MM.1S (cell line): ENCODE data around the gene GSG1L.

Source experiments
- DNase-seq: peaks from one replicate; pipeline ENCODE4 v3.0.0-alpha.2; 2015
- H2AFZ ChIP-seq: fragments of 300-600 bp; sonication (generic); 2 replicates; pipeline ENCODE4 v1.6.0; 2016; ENCODE audit warnings: antibody characterized with exemption, low read length
- H3F3A ChIP-seq: fragments of 300-600 bp; sonication (generic); 2 replicates; pipeline ENCODE4 v1.6.1; 2016; ENCODE audit warnings: mild to moderate bottlenecking, antibody characterized with exemption, low read length, moderate library complexity, mixed read lengths; ENCODE audit not compliant: insufficient read depth
- H3K27ac ChIP-seq: fragments of 300-600 bp; sonication (generic); 2 replicates; pipeline ENCODE4 v1.5.1; 2016; ENCODE audit warnings: mild to moderate bottlenecking, low read length
- H3K27me3 ChIP-seq: fragments of 300-600 bp; sonication (generic); replicated peaks from 2 replicates; pipeline ENCODE4 v1.6.0; 2016; ENCODE audit warnings: low read length; ENCODE audit not compliant: insufficient read depth
- H3K36me3 ChIP-seq: fragments of 300-600 bp; sonication (generic); replicated peaks from 2 replicates; pipeline ENCODE4 v1.6.1; 2016; ENCODE audit warnings: mild to moderate bottlenecking, low read length, mixed read lengths; ENCODE audit not compliant: insufficient read depth
- H3K4me1 ChIP-seq: fragments of 300-600 bp; sonication (generic); 2 replicates; pipeline ENCODE4 v1.6.1; 2016; ENCODE audit warnings: low read length, mixed read lengths
- H3K4me2 ChIP-seq: fragments of 300-600 bp; sonication (generic); 2 replicates; pipeline ENCODE4 v1.6.0; 2016; ENCODE audit warnings: low read depth, low read length
- H3K4me3 ChIP-seq: fragments of 300-600 bp; sonication (generic); 2 replicates; pipeline ENCODE4 v1.5.1; 2016; ENCODE audit warnings: low read length, mixed read lengths
- H3K79me2 ChIP-seq: fragments of 300-600 bp; sonication (generic); 2 replicates; pipeline ENCODE4 v1.6.1; 2016; ENCODE audit warnings: mixed run types, low read length, mixed read lengths
- H3K9ac ChIP-seq: fragments of 300-600 bp; sonication (generic); 2 replicates; pipeline ENCODE4 v1.6.1; 2016; ENCODE audit warnings: low read length, mixed read lengths
- H3K9me2 ChIP-seq: fragments of 300-600 bp; sonication (generic); replicated peaks from 2 replicates; pipeline ENCODE4 v1.6.1; 2016; ENCODE audit warnings: mild to moderate bottlenecking, low read length, mixed read lengths; ENCODE audit not compliant: insufficient read depth
- H3K9me3 ChIP-seq: fragments of 300-600 bp; sonication (generic); replicated peaks from 2 replicates; pipeline ENCODE4 v1.6.1; 2016; ENCODE audit warnings: mild to moderate bottlenecking, low read length, mixed read lengths; ENCODE audit not compliant: insufficient read depth
- H4K20me1 ChIP-seq: fragments of 300-600 bp; sonication (generic); 2 replicates; pipeline ENCODE4 v1.6.1; 2016; ENCODE audit warnings: mild to moderate bottlenecking, low read length, moderate library complexity, mixed read lengths; ENCODE audit not compliant: insufficient read depth
- EZH2 ChIP-seq: fragments of 300-600 bp; sonication (generic); optimal IDR thresholded peaks from 2 replicates; pipeline ENCODE3; 2017; ENCODE audit warnings: low read depth, mild to moderate bottlenecking, antibody characterized with exemption, low read length, mixed read lengths
- EZH2phosphoT487 ChIP-seq: fragments of 300-600 bp; sonication (generic); IDR thresholded peaks from 2 replicates; pipeline ENCODE4 v1.6.1; 2018; ENCODE audit warnings: antibody characterized with exemption, low read length
- TF ChIP-seq, protein P1 (sequence below): fragments of 300-600 bp; sonication (generic); IDR thresholded peaks from 2 replicates; pipeline ENCODE4 v1.5.1; 2016; ENCODE audit warnings: antibody characterized with exemption, low read length, mixed read lengths

The GSG1L gene

DNA sequence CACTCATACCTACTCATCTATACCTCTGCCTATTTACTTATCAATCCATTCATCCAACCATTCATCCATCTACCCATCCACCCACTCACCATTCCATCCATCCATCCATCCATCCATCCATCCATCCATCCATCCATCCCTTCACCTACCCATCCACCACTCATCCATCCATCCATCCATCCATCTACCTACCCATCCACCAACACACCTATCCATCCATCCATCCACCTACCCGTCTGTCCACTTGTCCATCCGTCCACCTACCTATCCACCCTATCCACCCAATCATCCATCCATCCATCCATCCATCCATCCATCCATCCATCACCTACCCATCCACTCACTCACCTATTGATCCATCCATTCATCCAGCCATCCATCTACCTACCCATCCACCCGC lies 235.7 kb downstream of the GSG1L start:
- no peaks in the 10 kb centered on the region for H3K36me3 ChIP-seq
- H3K9ac ChIP-seq, result no peak overlapping the region
- no peak overlapping the region for H3K4me3 ChIP-seq
- no peaks in the 10 kb centered on the region for H3K79me2 ChIP-seq
- DNase-seq, result no peak
- no peaks in the 10 kb centered on the region for H3F3A ChIP-seq
- H4K20me1 ChIP-seq, result no peaks in the 10 kb centered on the region
- H3K9me2 ChIP-seq, result no peaks in the 10 kb centered on the region
- no peak overlapping the region for H2AFZ ChIP-seq
- no peak overlapping the region for H3K27ac ChIP-seq
- TF ChIP-seq, protein P1, sequence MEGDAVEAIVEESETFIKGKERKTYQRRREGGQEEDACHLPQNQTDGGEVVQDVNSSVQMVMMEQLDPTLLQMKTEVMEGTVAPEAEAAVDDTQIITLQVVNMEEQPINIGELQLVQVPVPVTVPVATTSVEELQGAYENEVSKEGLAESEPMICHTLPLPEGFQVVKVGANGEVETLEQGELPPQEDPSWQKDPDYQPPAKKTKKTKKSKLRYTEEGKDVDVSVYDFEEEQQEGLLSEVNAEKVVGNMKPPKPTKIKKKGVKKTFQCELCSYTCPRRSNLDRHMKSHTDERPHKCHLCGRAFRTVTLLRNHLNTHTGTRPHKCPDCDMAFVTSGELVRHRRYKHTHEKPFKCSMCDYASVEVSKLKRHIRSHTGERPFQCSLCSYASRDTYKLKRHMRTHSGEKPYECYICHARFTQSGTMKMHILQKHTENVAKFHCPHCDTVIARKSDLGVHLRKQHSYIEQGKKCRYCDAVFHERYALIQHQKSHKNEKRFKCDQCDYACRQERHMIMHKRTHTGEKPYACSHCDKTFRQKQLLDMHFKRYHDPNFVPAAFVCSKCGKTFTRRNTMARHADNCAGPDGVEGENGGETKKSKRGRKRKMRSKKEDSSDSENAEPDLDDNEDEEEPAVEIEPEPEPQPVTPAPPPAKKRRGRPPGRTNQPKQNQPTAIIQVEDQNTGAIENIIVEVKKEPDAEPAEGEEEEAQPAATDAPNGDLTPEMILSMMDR, result no peak
- TF ChIP-seq EZH2 (no peak), EZH2phosphoT487 (no peak)
- peaks cover 3% of the 10 kb centered on the region for H3K27me3 ChIP-seq
- H3K9me3 ChIP-seq, result no peaks in the 10 kb centered on the region
- no peak overlapping the region for H3K4me2 ChIP-seq
- H3K4me1 ChIP-seq, result no peaks in the 10 kb centered on the region

DNA sequence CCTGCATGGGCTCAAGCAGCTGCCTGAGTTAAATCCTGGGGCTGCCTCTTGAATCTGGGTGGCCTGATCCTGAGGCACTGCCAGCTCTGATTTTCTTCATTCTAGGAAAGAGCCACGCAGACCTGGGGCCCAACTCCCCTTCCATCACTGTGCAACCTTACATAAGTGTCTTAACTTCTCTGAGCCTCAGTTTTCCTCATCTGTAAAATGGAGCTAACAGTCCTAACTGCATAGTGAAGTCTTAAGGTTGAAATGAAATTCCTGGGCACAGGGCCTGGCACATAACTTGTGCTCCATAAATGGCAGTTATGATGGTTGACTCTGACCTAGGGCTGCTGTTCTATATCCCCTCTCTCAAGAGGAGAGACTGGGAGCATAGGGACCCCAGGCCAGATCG lies 236.6 kb downstream of the GSG1L start:
- no peak for TF ChIP-seq EZH2phosphoT487
- TF ChIP-seq, protein P1, result no peak
- no peak for TF ChIP-seq EZH2
- no peak overlapping the region for H2AFZ ChIP-seq
- H3K27me3 ChIP-seq, result peaks cover 11% of the 10 kb centered on the region
- no peaks in the 10 kb centered on the region for H3K9me3 ChIP-seq
- no peak overlapping the region for H3K9ac ChIP-seq
- no peak overlapping the region for H3K27ac ChIP-seq
- no peaks in the 10 kb centered on the region for H3K4me1 ChIP-seq
- H3F3A ChIP-seq, result no peaks in the 10 kb centered on the region
- no peaks in the 10 kb centered on the region for H3K36me3 ChIP-seq
- no peaks in the 10 kb centered on the region for H3K79me2 ChIP-seq
- H3K4me2 ChIP-seq, result no peak overlapping the region
- no peak for DNase-seq
- no peaks in the 10 kb centered on the region for H3K9me2 ChIP-seq
- H4K20me1 ChIP-seq, result no peaks in the 10 kb centered on the region
- H3K4me3 ChIP-seq, result no peak overlapping the region

DNA sequence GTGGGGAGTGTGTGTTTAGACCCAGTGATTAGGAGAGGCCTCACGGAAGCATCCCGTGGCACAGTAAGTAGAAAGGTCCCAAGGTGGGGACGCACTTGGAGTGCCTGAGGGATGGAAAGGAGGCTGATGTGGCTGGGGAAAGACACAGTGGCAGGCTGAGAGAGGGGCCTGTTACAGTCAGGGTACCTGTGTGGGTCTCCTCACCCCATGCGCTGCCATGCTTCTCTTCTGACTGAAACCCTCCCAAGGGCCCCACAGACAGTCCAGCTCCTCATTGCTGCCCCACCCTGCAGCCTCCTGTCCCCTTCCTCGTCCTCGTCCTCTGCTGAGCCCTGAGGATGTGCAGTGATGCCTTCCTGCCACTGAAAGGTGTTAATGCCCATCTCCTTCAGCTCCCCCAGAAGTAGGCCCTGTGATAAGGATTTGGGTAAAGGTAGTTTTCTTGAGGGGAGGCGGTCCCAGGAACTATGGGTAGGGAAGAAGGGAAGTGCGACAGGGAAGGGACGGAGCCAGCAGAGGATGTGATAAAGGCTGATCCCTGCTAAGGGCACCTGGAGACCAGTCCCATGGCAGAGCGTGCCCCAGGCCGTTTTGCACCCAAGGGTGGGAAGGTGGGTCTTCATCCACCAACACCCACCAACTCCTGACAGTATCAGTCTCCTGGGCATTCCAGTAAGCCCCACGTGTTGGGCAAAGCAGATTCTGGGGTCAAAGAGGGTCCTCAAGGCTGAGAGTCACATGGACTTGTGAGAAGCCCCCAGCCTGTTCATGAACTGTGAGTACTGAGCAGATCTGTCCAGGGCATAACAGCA lies 237.2 kb downstream of the GSG1L start:
- H3K27me3 ChIP-seq, result peaks cover 15% of the 10 kb centered on the region
- no peaks in the 10 kb centered on the region for H4K20me1 ChIP-seq
- H2AFZ ChIP-seq, result no peak overlapping the region
- no peak for DNase-seq
- no peaks in the 10 kb centered on the region for H3F3A ChIP-seq
- no peak for TF ChIP-seq EZH2
- TF ChIP-seq, protein P1, result no peak
- no peak for TF ChIP-seq EZH2phosphoT487
- no peak overlapping the region for H3K4me3 ChIP-seq
- no peak overlapping the region for H3K4me2 ChIP-seq
- H3K36me3 ChIP-seq, result no peaks in the 10 kb centered on the region
- no peak overlapping the region for H3K27ac ChIP-seq
- no peaks in the 10 kb centered on the region for H3K9me3 ChIP-seq
- no peaks in the 10 kb centered on the region for H3K9me2 ChIP-seq
- no peak overlapping the region for H3K9ac ChIP-seq
- no peaks in the 10 kb centered on the region for H3K79me2 ChIP-seq
- H3K4me1 ChIP-seq, result no peaks in the 10 kb centered on the region
